SU-DHL-6 (cell line): ENCODE results near the gene STK11.

Experiments
- CTCF ChIP-seq: fragments of 200-600 bp; sonication (generic); IDR thresholded peaks from one replicate; pipeline ENCODE4 v1.5.1; 2017; ENCODE audit warnings: antibody characterized with exemption, mild to moderate bottlenecking, low read length, moderate library complexity; ENCODE audit not compliant: insufficient read depth, poor library complexity, severe bottlenecking
- EZH2phosphoT487 ChIP-seq: fragments of 200-600 bp; sonication (generic), shearing (Covaris generic); conservative IDR thresholded peaks from 2 replicates; pipeline ENCODE4 v1.6.1; 2018; ENCODE audit warnings: mild to moderate bottlenecking, antibody characterized with exemption, low read length, moderate library complexity, mixed read lengths

DNA sequence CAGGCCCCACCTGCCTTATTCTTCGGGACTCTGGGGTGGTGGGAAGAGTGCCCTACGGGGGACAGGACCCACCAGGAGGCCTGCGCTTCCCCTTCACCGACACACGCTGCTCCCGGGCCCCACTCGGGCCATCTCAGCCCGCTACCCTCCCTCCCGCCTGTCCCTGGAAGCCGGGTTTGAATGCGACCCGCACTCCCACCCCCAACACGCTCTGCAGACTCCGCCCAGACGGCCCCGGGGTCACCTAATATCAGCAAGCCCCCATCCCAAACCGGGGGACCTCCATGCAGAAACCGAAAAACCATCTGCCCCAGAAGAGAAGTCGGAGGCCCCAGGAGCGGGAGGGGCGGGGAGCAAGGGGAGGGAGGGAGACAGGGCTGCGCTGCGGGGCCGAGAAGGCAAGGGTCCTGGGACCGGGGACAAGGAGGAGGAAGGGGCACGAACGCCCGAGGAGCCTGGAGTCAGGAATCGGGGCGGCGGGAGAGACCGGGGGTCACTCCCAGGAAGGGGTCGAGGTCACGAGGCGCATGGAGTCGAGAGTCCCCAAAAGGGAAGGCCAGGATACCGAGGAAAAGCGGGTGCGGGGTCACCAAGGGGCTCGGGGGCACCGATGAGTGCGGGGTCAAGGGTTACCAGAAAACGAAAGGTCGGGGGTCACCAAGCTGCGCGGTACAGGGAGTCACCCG is 32.3 kb upstream of the STK11 start:
- TF ChIP-seq CTCF (no peak), EZH2phosphoT487 (no peak)
